HepG2 (cell line): ENCODE measurements around the gene SH2D3C. TPM values are rescaled to one million over a fixed set of nuclear protein-coding genes. Genes with fewer than 3 reads are reported as not detected.

Experiments used
- ARNT2 ChIP-seq: sonication (generic); formaldehyde crosslinking; IDR thresholded peaks from 2 replicates; pipeline ENCODE4 v1.8.0; 2022; ENCODE audit warnings: mild to moderate bottlenecking, low read depth, missing genetic modification reagents, moderate library complexity
- JUN ChIP-seq: sonication (generic); formaldehyde crosslinking; IDR thresholded peaks from 2 replicates; pipeline ENCODE4 v1.4.0; 2020; ENCODE audit warnings: mild to moderate bottlenecking, missing genetic modification reagents
- POLR2G ChIP-seq: fragments of 200-400 bp; formaldehyde crosslinking; IDR thresholded peaks from 2 replicates; pipeline ENCODE4 v1.6.1; 2018; ENCODE audit warnings: mild to moderate bottlenecking, low read depth, low read length, moderate library complexity
- RFX3 ChIP-seq: IDR thresholded peaks from 2 replicates; pipeline ENCODE4 v1.6.1; 2016; ENCODE audit warnings: missing biosample characterization, missing genetic modification reagents
- RFX5 ChIP-seq: IDR thresholded peaks from 2 replicates; pipeline ENCODE4 v1.6.1; 2011; ENCODE audit warnings: low read depth, low read length, improper control_type of control experiment
- SP5 ChIP-seq: IDR thresholded peaks from 2 replicates; pipeline ENCODE4 v1.6.1; 2016; ENCODE audit warnings: low read depth, borderline replicate concordance
- SSRP1 ChIP-seq: IDR thresholded peaks from 2 replicates; pipeline ENCODE4 v1.6.1; 2016; ENCODE audit warnings: control low read depth
- TSC22D2 ChIP-seq: sonication (generic); formaldehyde crosslinking; IDR thresholded peaks from 2 replicates; pipeline ENCODE4 v1.5.1; 2020; ENCODE audit warnings: missing genetic modification reagents, mild to moderate bottlenecking, borderline replicate concordance
- U2AF2 ChIP-seq: fragments of 200-400 bp; formaldehyde crosslinking; IDR thresholded peaks from 2 replicates; pipeline ENCODE4 v1.6.1; 2017; ENCODE audit warnings: low read depth, mild to moderate bottlenecking, low read length
- polyA plus RNA-seq, 8 experiments: library from polyadenylated mRNA; depleted of rRNA in 3 of 8; stranded (reverse) in 7 of 8; unstranded in 1 of 8; fragments of >200 nt; fragmentation: Illumina TruSeq in 4 of 8; extraction: Trizol in 4 of 8; gene quantifications; 2 replicates each; pipeline versions ENCODE4 v1.2.1 to v1.2.3, GENCODE V29; 2011 to 2016; ENCODE audit warnings: low read depth in 4 of 8, missing spikeins in 1 of 8, mixed read lengths in 1 of 8; ENCODE audit not compliant: insufficient read depth in 1 of 8
- total RNA-seq, 5 experiments: library from RNA; depleted of rRNA; stranded (reverse); fragments of >200 nt; fragmentation: Illumina TruSeq; extraction: Trizol; gene quantifications; 2 replicates each; pipeline ENCODE4 v1.2.3, GENCODE V29; 2016; ENCODE audit warnings: low read depth in 1 of 5
- TF ChIP-seq, protein P1 (sequence below): IDR thresholded peaks from 2 replicates; pipeline ENCODE4 v1.6.1; 2016; ENCODE audit warnings: mild to moderate bottlenecking
- TF ChIP-seq, protein P2 (sequence below): sonication (generic); formaldehyde crosslinking; IDR thresholded peaks from 2 replicates; pipeline ENCODE4 v1.5.0; 2020; ENCODE audit warnings: mild to moderate bottlenecking, missing genetic modification reagents, borderline replicate concordance
- TF ChIP-seq, protein P3 (sequence below): sonication (generic); formaldehyde crosslinking; IDR thresholded peaks from 2 replicates; pipeline ENCODE4 v1.5.1; 2020; ENCODE audit warnings: mild to moderate bottlenecking, missing genetic modification reagents
- TF ChIP-seq, protein P4 (sequence below): sonication (generic); formaldehyde crosslinking; conservative IDR thresholded peaks from 2 replicates; pipeline ENCODE4 v1.4.0; 2020; ENCODE audit warnings: missing genetic modification reagents
- TF ChIP-seq, protein P5 (sequence below): sonication (generic); formaldehyde crosslinking; conservative IDR thresholded peaks from 2 replicates; pipeline ENCODE4 v1.8.0; 2022; ENCODE audit warnings: mild to moderate bottlenecking, moderate library complexity, missing genetic modification reagents

SH2D3C gene
- total and polyA plus RNA-seq, 2 of the 13 experiments (the other 11 are each of a cell fraction or from before 2014, with no cell fraction given) = not detected

DNA sequence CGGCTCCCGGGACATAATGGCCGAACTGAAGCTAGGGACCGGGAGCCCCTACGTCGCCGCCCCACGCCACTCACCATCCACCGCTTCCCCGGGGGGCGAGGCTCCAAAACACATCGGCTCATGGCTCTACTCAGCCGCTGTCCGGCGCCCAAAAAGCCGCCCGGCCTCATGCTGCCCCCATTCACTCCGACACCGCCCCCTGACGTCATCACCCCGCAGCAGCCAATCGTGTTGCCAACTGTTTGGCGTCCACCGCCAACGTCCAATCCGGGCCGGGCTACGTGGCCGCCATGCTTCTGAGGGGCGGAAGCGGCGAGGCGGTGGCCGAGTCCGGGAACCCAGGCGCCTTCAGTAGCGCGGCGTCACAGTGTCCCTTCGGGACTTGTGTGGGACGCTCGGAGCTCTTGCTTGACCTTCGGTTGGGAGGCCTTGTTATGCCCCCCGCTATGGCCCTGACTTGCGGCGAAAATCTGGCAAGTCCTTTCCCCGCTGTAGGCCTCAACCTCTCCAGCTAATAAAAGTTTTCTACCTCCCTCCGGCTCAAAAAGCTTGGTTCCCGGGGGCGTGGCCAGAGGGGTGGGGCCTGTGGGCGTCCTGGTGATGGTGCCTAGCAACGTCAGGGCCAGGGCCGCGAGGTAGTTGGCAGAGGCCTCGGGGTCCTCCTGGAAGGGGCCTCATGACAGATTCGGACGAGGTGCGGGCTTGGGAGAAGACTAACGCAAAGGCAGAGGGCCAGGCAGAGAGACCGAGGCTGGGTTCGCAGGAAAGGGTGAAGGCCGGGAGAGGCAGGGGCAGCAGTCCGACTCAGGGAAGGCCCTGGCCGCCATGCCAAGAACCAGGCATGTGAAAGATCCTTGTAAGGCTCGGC lies 62.8 kb downstream of the SH2D3C start, which contains the start of the genes PTRH1 and TTC16 (continued):
- TF ChIP-seq, protein P1, sequence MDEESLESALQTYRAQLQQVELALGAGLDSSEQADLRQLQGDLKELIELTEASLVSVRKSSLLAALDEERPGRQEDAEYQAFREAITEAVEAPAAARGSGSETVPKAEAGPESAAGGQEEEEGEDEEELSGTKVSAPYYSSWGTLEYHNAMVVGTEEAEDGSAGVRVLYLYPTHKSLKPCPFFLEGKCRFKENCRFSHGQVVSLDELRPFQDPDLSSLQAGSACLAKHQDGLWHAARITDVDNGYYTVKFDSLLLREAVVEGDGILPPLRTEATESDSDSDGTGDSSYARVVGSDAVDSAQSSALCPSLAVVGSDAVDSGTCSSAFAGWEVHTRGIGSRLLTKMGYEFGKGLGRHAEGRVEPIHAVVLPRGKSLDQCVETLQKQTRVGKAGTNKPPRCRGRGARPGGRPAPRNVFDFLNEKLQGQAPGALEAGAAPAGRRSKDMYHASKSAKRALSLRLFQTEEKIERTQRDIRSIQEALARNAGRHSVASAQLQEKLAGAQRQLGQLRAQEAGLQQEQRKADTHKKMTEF (CRISPR knock-in tag) = peak; percentile 37; the same call in 1 of the 2 replicates
- TF ChIP-seq SSRP1 (CRISPR knock-in tag) (no peak), RFX5 (peak; percentile 81; the same call in 1 of the 2 replicates), JUN (peak; percentile 65), ARNT2 (peak; percentile 85), POLR2G (peak; percentile 48; the same call in 1 of the 2 replicates), U2AF2 (no peak), SP5 (CRISPR knock-in tag) (peak; percentile 26; the same call in 1 of the 2 replicates), TSC22D2 (0 out of 2 replicates have a peak, but pooled peaks have one; percentile 32), RFX3 (CRISPR knock-in tag) (peak; percentile 75)
- TF ChIP-seq, protein P2, sequence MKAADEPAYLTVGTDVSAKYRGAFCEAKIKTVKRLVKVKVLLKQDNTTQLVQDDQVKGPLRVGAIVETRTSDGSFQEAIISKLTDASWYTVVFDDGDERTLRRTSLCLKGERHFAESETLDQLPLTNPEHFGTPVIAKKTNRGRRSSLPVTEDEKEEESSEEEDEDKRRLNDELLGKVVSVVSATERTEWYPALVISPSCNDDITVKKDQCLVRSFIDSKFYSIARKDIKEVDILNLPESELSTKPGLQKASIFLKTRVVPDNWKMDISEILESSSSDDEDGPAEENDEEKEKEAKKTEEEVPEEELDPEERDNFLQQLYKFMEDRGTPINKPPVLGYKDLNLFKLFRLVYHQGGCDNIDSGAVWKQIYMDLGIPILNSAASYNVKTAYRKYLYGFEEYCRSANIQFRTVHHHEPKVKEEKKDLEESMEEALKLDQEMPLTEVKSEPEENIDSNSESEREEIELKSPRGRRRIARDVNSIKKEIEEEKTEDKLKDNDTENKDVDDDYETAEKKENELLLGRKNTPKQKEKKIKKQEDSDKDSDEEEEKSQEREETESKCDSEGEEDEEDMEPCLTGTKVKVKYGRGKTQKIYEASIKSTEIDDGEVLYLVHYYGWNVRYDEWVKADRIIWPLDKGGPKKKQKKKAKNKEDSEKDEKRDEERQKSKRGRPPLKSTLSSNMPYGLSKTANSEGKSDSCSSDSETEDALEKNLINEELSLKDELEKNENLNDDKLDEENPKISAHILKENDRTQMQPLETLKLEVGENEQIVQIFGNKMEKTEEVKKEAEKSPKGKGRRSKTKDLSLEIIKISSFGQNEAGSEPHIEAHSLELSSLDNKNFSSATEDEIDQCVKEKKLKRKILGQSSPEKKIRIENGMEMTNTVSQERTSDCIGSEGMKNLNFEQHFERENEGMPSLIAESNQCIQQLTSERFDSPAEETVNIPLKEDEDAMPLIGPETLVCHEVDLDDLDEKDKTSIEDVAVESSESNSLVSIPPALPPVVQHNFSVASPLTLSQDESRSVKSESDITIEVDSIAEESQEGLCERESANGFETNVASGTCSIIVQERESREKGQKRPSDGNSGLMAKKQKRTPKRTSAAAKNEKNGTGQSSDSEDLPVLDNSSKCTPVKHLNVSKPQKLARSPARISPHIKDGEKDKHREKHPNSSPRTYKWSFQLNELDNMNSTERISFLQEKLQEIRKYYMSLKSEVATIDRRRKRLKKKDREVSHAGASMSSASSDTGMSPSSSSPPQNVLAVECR = peak; percentile 98
- TF ChIP-seq, protein P3, sequence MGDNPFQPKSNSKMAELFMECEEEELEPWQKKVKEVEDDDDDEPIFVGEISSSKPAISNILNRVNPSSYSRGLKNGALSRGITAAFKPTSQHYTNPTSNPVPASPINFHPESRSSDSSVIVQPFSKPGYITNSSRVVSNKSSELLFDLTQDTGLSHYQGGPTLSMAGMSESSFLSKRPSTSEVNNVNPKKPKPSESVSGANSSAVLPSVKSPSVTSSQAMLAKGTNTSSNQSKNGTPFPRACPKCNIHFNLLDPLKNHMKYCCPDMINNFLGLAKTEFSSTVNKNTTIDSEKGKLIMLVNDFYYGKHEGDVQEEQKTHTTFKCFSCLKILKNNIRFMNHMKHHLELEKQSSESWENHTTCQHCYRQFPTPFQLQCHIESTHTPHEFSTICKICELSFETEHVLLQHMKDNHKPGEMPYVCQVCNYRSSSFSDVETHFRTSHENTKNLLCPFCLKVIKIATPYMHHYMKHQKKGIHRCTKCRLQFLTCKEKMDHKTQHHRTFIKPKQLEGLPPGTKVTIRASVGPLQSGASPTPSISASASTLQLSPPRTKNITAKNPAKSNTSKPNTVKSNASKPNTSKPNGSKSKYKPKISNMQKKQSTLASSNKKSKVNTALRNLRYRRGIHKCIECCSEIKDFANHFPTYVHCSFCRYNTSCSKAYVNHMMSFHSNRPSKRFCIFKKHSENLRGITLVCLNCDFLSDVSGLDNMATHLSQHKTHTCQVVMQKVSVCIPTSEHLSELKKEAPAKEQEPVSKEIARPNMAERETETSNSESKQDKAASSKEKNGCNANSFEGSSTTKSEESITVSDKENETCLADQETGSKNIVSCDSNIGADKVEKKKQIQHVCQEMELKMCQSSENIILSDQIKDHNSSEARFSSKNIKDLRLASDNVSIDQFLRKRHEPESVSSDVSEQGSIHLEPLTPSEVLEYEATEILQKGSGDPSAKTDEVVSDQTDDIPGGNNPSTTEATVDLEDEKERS (CRISPR knock-in tag) = peak; percentile 6; the same call in 1 of the 2 replicates
- TF ChIP-seq, protein P4, sequence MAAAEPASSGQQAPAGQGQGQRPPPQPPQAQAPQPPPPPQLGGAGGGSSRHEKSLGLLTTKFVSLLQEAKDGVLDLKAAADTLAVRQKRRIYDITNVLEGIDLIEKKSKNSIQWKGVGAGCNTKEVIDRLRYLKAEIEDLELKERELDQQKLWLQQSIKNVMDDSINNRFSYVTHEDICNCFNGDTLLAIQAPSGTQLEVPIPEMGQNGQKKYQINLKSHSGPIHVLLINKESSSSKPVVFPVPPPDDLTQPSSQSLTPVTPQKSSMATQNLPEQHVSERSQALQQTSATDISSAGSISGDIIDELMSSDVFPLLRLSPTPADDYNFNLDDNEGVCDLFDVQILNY (CRISPR knock-in tag) = no peak
- TF ChIP-seq, protein P5, sequence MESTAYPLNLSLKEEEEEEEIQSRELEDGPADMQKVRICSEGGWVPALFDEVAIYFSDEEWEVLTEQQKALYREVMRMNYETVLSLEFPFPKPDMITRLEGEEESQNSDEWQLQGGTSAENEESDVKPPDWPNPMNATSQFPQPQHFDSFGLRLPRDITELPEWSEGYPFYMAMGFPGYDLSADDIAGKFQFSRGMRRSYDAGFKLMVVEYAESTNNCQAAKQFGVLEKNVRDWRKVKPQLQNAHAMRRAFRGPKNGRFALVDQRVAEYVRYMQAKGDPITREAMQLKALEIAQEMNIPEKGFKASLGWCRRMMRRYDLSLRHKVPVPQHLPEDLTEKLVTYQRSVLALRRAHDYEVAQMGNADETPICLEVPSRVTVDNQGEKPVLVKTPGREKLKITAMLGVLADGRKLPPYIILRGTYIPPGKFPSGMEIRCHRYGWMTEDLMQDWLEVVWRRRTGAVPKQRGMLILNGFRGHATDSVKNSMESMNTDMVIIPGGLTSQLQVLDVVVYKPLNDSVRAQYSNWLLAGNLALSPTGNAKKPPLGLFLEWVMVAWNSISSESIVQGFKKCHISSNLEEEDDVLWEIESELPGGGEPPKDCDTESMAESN = peak; percentile 69; the same call in 1 of the 2 replicates
